AG04450 (cell line): ENCODE measurements around the gene ZNF563. TPM values are rescaled to one million over a fixed set of nuclear protein-coding genes. Genes with fewer than 3 reads are reported as not detected.

ENCODE experiments used
- polyA plus RNA-seq: library from polyadenylated mRNA; depleted of rRNA; stranded (reverse); fragments of >200 nt; gene quantifications from 2 replicates; pipeline ENCODE4 v1.2.3, GENCODE V29; 2011; rRNA removed
- small RNA-seq: library from RNA; depleted of rRNA; stranded (forward); fragments of <200 nt; gene quantifications from one replicate; pipeline ENCODE3, GENCODE V24; 2012; ENCODE audit warnings: low read depth; ENCODE audit not compliant: insufficient read length

Gene ZNF563
- polyA plus RNA-seq, 1 experiment, result 2.3 TPM

Small RNA genes within 50 kb of the gene (small RNA-seq; reads per million reads assigned to genes)
- not detected for gene RPS29P23

Other genes starting within 250 kb of the ZNF563 start
- gene ZNF20, start 193.3 kb downstream of the ZNF563 start, polyA plus RNA-seq, result 2.4 and 2.7 TPM in 2 replicates
- gene ZNF625, start 176.9 kb downstream of the ZNF563 start, polyA plus RNA-seq, result 3.3 and 3.4 TPM in 2 replicates
- gene ZNF136, start 170.5 kb downstream of the ZNF563 start, polyA plus RNA-seq, result 3.5 and 4.0 TPM in 2 replicates
- gene ZNF44, start 38.8 kb downstream of the ZNF563 start, polyA plus RNA-seq, result 3.9 and 4.8 TPM in 2 replicates
- gene ZNF442, start 32.0 kb upstream of the ZNF563 start, polyA plus RNA-seq, result 1.2 and 1.4 TPM in 2 replicates
- gene ZNF799, start 67.6 kb upstream of the ZNF563 start, polyA plus RNA-seq, result 0.97 and 1.2 TPM in 2 replicates
- 1.1 and 1.7 TPM in 2 replicates for gene ZNF443, start 107.4 kb upstream of the ZNF563 start, polyA plus RNA-seq
- 1.4 and 1.7 TPM in 2 replicates for gene ZNF709, start 151.2 kb upstream of the ZNF563 start, polyA plus RNA-seq
- 3.3 and 4.6 TPM in 2 replicates for gene ZNF564, start 217.8 kb upstream of the ZNF563 start, polyA plus RNA-seq